Left renal pelvis (tissue), 4 donors: ENCODE measurements around the gene DAPK2. TPM values are rescaled to one million over a fixed set of nuclear protein-coding genes. Genes with fewer than 3 reads are reported as not detected.

ENCODE experiments used
- DNase-seq, 4 donors: peaks; one replicate each; pipeline ENCODE4 v3.0.0-alpha.2; 2013; ENCODE audit warnings: low read depth in 4 of 4, low spot score in 3 of 4
- polyA plus RNA-seq, 4 donors: library from polyadenylated mRNA; unstranded; fragments of 120-200 nt; gene quantifications; one replicate each; pipeline ENCODE4 v1.2.1, GENCODE V29; 2013; ENCODE audit not compliant: insufficient read length in 4 of 4

DAPK2 gene
- polyA plus RNA-seq, 4 donors: 5.9 to 13.6 (median 7.1) TPM

GRCh38 chr15:64029110-64029509, 17.2 kb downstream of the DAPK2 start:
- no peak for DNase-seq

GRCh38 chr15:64026591-64026990, 19.7 kb downstream of the DAPK2 start:
- no peak for DNase-seq

GRCh38 chr15:64024172-64025050, 21.9 kb downstream of the DAPK2 start:
- DNase-seq: no peak

GRCh38 chr15:64023220-64023619, 23.1 kb downstream of the DAPK2 start:
- no peak for DNase-seq

- no peak for DNase-seq
Observed at GRCh38 chr15:64022571-64022970, 23.7 kb downstream of the DAPK2 start.

- no peak for DNase-seq
Observed at GRCh38 chr15:64019764-64020163, 26.5 kb downstream of the DAPK2 start.

- no peak for DNase-seq
Observed at GRCh38 chr15:64017591-64018163, 28.6 kb downstream of the DAPK2 start.

GRCh38 chr15:64017082-64017588, 29.1 kb downstream of the DAPK2 start:
- no peak for DNase-seq

GRCh38 chr15:64016257-64016656, 30.0 kb downstream of the DAPK2 start:
- DNase-seq: no peak

- DNase-seq: no peak
Observed at GRCh38 chr15:64014995-64015394, 31.3 kb downstream of the DAPK2 start.

- no peak for DNase-seq
Observed at GRCh38 chr15:64013179-64014062, 32.9 kb downstream of the DAPK2 start.

GRCh38 chr15:64011736-64012135, 34.5 kb downstream of the DAPK2 start:
- DNase-seq: no peak

GRCh38 chr15:64010719-64011118, 35.6 kb downstream of the DAPK2 start:
- no peak for DNase-seq

- DNase-seq: no peak
Observed at GRCh38 chr15:64009798-64010261, 36.5 kb downstream of the DAPK2 start.

- no peak for DNase-seq
Observed at GRCh38 chr15:64009241-64009640, 37.0 kb downstream of the DAPK2 start.

GRCh38 chr15:64008177-64008576, 38.1 kb downstream of the DAPK2 start:
- DNase-seq: no peak

GRCh38 chr15:64006642-64007041, 39.6 kb downstream of the DAPK2 start:
- no peak for DNase-seq

- DNase-seq: no peak
Observed at GRCh38 chr15:64004587-64004986, 41.7 kb downstream of the DAPK2 start.

- DNase-seq: no peak
Observed at GRCh38 chr15:64004056-64004455, 42.2 kb downstream of the DAPK2 start.

- no peak for DNase-seq
Observed at GRCh38 chr15:64003182-64003581, 43.1 kb downstream of the DAPK2 start.

GRCh38 chr15:64001148-64001547, 45.1 kb downstream of the DAPK2 start:
- no peak for DNase-seq
